Measurements from ENCODE around the gene RAD51B.

DNA sequence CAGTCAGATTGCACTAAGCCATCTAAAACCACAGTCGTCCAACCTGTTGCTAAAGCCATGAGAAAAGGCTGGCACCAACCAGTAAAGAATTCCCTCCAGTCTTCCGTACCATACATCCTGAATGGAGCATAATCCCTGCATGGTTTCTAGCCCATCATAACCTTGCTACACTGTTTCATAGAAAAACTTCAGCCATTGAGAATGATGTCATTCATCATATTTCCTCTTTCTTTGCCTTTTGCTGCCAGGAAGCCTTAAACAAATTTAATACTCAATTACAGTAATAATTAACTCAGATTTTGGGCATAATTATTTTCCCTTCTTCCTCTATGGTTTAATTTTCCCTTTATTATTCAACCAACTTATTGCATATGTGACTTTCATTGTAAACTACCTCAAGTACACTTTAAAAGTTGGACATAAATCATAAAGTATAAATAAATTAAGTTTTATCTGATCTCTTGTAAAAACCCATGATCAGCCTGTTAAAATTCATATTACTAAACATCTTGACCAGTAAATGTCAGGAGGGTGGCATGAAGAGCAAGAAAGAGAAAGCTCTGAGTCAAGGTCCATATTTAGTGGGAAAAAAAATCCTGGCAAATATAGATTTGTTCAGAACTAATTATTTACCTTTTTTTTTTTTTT, 708.6 kb downstream of the RAD51B start:
- TF ChIP-seq POLR2A (IDR thresholded peaks at IDR 0.05; ENCODE audit: low read depth, low read length): no peak
- TF ChIP-seq POLR2AphosphoS5 (IDR thresholded peaks at IDR 0.05; ENCODE audit: low read depth, low read length): no peak
- no peak for TF ChIP-seq TAF1 (IDR thresholded peaks at IDR 0.05; ENCODE audit: low read depth, low read length)
- TF ChIP-seq SPI1 (IDR thresholded peaks at IDR 0.05; ENCODE audit: low read depth, low read length): no peak

Data from GM12891 (cell line).